ENCODE data around the gene DNAJC15.
"Not testable (repeated sequence)": the region's sequence is repeated elsewhere in the genome, so short reads cannot be mapped to it uniquely, and the experiment has no call there.

DNA sequence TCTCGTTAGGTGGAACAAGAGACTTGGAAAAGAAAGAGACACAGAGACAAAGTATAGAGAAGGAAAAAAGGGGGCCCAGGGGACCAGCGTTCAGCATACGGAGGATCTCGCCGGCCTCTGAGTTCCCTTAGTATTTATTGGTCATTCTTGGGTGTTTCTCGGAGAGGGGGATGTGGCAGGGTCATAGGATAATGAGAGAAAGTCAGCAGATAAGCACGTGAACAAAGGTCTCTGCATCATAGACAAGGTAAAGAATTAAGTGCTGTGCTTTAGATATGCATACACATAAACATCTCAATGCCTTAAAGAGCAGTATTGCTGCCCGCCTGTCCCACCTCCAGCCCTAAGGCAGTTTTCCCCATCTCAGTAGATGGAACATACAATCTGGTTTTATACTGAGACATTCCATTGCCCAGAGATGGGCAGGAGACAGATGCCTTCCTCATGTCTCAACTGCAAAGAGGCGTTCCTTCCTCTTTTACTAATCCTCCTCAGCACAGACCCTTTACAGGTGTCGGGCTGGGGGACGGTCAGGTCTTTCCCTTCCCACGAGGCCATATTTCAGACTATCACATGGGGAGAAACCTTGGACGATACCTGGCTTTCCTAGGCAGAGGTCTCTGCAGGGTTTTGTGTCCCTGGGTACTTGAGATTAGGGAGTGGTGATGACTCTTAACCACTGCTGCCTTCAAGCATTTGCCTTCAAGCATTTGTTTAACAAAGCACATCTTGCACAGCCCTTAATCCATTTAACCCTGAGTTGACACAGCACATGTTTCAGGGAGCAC lies 17.4 kb downstream of the DNAJC15 start:
- TF ChIP-seq, protein P1, sequence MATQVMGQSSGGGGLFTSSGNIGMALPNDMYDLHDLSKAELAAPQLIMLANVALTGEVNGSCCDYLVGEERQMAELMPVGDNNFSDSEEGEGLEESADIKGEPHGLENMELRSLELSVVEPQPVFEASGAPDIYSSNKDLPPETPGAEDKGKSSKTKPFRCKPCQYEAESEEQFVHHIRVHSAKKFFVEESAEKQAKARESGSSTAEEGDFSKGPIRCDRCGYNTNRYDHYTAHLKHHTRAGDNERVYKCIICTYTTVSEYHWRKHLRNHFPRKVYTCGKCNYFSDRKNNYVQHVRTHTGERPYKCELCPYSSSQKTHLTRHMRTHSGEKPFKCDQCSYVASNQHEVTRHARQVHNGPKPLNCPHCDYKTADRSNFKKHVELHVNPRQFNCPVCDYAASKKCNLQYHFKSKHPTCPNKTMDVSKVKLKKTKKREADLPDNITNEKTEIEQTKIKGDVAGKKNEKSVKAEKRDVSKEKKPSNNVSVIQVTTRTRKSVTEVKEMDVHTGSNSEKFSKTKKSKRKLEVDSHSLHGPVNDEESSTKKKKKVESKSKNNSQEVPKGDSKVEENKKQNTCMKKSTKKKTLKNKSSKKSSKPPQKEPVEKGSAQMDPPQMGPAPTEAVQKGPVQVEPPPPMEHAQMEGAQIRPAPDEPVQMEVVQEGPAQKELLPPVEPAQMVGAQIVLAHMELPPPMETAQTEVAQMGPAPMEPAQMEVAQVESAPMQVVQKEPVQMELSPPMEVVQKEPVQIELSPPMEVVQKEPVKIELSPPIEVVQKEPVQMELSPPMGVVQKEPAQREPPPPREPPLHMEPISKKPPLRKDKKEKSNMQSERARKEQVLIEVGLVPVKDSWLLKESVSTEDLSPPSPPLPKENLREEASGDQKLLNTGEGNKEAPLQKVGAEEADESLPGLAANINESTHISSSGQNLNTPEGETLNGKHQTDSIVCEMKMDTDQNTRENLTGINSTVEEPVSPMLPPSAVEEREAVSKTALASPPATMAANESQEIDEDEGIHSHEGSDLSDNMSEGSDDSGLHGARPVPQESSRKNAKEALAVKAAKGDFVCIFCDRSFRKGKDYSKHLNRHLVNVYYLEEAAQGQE (IDR thresholded peaks at IDR 0.05; ENCODE audit: insufficient read depth in 1 of 2, low read depth in 2 of 2, low read length in 1 of 2), result not testable (repeated sequence)
- TF ChIP-seq, protein P2, sequence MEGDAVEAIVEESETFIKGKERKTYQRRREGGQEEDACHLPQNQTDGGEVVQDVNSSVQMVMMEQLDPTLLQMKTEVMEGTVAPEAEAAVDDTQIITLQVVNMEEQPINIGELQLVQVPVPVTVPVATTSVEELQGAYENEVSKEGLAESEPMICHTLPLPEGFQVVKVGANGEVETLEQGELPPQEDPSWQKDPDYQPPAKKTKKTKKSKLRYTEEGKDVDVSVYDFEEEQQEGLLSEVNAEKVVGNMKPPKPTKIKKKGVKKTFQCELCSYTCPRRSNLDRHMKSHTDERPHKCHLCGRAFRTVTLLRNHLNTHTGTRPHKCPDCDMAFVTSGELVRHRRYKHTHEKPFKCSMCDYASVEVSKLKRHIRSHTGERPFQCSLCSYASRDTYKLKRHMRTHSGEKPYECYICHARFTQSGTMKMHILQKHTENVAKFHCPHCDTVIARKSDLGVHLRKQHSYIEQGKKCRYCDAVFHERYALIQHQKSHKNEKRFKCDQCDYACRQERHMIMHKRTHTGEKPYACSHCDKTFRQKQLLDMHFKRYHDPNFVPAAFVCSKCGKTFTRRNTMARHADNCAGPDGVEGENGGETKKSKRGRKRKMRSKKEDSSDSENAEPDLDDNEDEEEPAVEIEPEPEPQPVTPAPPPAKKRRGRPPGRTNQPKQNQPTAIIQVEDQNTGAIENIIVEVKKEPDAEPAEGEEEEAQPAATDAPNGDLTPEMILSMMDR (IDR thresholded peaks at IDR 0.05), result not testable (repeated sequence)
- not testable (repeated sequence) for TF ChIP-seq POLR2AphosphoS5, TCF7L2 (IDR thresholded peaks at IDR 0.05; ENCODE audit: low read depth, low read length)

Measured in Panc1 (cell line).